Nephron (organoid): Measurements from ENCODE around the gene HYKK.

ENCODE experiments used
- H3K27ac Mint-ChIP-seq, 3 experiments: 2 replicates each; pipeline ENCODE4 v1.8.0; 2020; ENCODE audit warnings: mixed read lengths in 3 of 3, mild to moderate bottlenecking in 2 of 3, moderate library complexity in 1 of 3
- H3K27me3 Mint-ChIP-seq: 2 replicates; pipeline ENCODE4 v1.8.0; 2021; ENCODE audit warnings: low read depth, mild to moderate bottlenecking, moderate library complexity, mixed read lengths
- H3K36me3 Mint-ChIP-seq: 2 replicates; pipeline ENCODE4 v1.8.0; 2020; ENCODE audit warnings: low read depth, mixed read lengths
- H3K4me1 Mint-ChIP-seq: 2 replicates; pipeline ENCODE4 v1.8.0; 2020; ENCODE audit warnings: mixed read lengths
- H3K4me3 Mint-ChIP-seq, 3 experiments: 2 replicates each; pipeline ENCODE4 v1.8.0; 2020; ENCODE audit warnings: mild to moderate bottlenecking in 3 of 3, mixed read lengths in 3 of 3, moderate library complexity in 2 of 3
- H3K9me3 Mint-ChIP-seq: 2 replicates; pipeline ENCODE4 v1.8.0; 2020; ENCODE audit warnings: mixed read lengths
- TF ChIP-seq, protein P1 (sequence below), 3 experiments: fragments of 200-600 bp; sonication (generic); IDR thresholded peaks; one replicate each; pipeline ENCODE4 v1.5.0; 2021; ENCODE audit warnings: antibody characterized with exemption in 3 of 3; ENCODE audit not compliant: unreplicated experiment in 3 of 3

The HYKK gene

DNA sequence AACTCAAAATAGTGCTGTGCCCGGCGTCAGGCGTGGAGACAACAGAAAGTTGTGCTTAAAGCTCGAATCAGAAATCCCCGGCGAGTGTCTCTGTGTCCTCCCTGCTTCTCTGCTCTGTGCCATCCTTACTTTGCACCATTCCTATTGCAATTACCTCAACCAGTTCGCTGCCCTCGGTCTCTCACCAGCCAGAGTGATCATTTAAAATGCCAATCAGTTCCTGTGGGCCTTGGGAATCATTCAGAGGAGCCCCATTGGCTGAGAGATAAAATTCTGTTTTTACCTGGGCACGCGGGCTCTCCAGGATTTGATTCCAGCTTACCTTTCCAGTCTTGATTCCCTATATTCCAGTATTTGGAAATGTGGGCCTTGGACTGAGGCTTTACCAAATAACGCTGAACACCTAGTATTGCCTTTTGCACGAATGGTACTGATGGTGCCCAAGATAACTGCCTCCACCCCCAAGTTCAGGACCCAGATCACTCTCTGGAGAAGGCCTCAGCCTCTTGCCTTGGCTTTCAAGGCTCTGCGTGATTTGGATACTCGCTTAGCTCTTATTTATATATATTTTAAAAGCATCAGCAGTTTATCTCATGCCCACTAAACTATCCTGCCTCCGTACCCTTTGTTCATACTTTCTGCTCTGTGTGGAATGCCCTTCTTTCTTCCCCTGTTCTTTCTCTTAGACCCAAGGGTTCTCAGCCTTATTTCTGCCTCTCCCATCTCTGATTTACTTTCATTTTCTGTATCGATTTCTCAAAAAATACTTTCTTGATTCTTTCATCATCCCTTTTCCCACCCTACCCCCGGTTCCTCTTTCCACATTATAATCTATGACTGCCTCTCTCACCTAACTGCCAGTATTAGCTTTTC lies 33.7 kb downstream of the HYKK start:
- H3K9me3 Mint-ChIP-seq: no peaks in the 10 kb centered on the region
- no peaks in the 10 kb centered on the region for H3K27me3 Mint-ChIP-seq
- TF ChIP-seq, protein P1, sequence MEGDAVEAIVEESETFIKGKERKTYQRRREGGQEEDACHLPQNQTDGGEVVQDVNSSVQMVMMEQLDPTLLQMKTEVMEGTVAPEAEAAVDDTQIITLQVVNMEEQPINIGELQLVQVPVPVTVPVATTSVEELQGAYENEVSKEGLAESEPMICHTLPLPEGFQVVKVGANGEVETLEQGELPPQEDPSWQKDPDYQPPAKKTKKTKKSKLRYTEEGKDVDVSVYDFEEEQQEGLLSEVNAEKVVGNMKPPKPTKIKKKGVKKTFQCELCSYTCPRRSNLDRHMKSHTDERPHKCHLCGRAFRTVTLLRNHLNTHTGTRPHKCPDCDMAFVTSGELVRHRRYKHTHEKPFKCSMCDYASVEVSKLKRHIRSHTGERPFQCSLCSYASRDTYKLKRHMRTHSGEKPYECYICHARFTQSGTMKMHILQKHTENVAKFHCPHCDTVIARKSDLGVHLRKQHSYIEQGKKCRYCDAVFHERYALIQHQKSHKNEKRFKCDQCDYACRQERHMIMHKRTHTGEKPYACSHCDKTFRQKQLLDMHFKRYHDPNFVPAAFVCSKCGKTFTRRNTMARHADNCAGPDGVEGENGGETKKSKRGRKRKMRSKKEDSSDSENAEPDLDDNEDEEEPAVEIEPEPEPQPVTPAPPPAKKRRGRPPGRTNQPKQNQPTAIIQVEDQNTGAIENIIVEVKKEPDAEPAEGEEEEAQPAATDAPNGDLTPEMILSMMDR (IDR thresholded peaks at IDR 0.05; ENCODE audit: unreplicated experiment in 3 of 3): no peak
- peaks cover 30% of the 10 kb centered on the region for H3K4me1 Mint-ChIP-seq
- peaks cover 33% of the 10 kb centered on the region for H3K36me3 Mint-ChIP-seq
- peak overlapping the region; percentile 96 to 99 (median 99) for H3K27ac Mint-ChIP-seq
- H3K4me3 Mint-ChIP-seq: peak overlapping the region; percentile 93 to 100 (median 97)

DNA sequence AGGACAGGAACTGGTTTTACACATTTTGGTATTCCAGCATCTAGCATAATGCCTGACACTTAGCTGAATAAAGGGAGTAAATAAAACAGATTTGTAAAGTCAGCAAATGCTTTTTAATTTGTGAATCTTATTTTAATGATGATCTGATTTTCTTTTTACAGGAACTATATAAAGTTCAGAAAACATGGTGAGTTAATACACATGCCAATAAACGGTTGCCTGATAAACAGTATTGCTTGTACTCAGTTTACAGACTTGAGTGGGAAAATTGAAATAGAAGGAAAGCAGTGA lies 34.3 kb downstream of the HYKK start:
- Mint-ChIP-seq H3K27me3 (no peaks in the 10 kb centered on the region), H3K27ac (peak overlapping the region; percentile 96 to 99 (median 99)), H3K36me3 (peaks cover 39% of the 10 kb centered on the region), H3K4me3 (peak overlapping the region; percentile 93 to 100 (median 97)), H3K4me1 (peaks cover 30% of the 10 kb centered on the region), H3K9me3 (no peaks in the 10 kb centered on the region)
- TF ChIP-seq, protein P1 (IDR thresholded peaks at IDR 0.05; ENCODE audit: unreplicated experiment in 3 of 3): no peak

DNA sequence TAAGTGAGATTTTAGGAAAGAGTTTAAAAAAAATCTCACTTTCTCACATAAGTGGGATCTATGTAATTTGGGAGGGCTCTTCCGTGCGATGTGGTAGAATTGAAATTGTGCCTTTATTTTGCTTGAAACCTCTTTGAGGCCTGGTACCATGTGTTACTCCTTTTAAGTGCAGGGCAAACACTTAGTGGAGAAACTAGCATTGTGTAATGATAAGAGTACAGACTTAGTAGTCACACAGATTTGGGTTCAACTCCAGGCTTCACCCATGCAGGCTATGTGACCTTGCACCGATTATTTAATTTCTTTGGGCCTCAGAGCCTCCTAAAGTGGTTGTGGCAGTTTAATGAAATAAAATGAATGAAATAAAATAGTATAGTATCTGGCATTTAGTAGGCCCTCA lies 35.3 kb downstream of the HYKK start:
- H3K27me3 Mint-ChIP-seq: no peaks in the 10 kb centered on the region
- peaks cover 47% of the 10 kb centered on the region for H3K36me3 Mint-ChIP-seq
- no peak overlapping the region for H3K27ac Mint-ChIP-seq
- H3K4me1 Mint-ChIP-seq: peaks cover 27% of the 10 kb centered on the region
- peak overlapping the region; percentile 71 to 86 (median 81) for H3K4me3 Mint-ChIP-seq
- TF ChIP-seq, protein P1 (IDR thresholded peaks at IDR 0.05; ENCODE audit: unreplicated experiment in 3 of 3): no peak
- no peaks in the 10 kb centered on the region for H3K9me3 Mint-ChIP-seq

DNA sequence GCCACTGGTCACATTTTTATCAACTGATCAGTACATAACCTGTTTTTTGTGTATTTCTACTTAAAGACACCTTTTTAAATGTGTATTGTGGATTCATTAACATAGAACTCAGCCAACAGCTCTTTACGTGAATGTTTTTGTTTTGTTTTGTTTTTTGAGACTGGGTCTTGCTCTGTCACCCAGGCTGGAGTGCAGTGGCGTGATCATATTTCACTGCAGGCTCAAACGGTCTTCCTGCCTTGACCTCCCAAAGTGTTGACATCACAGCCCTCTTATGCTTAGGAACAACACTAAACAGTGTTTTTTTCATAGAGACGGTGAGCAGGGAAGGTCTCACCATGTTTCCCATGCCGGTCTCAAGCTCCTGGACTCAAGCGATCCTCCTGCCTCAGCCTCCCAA lies 42.8 kb downstream of the HYKK start:
- H3K4me1 Mint-ChIP-seq: no peaks in the 10 kb centered on the region
- no peaks in the 10 kb centered on the region for H3K27me3 Mint-ChIP-seq
- H3K27ac Mint-ChIP-seq: no peak overlapping the region
- H3K9me3 Mint-ChIP-seq: no peaks in the 10 kb centered on the region
- peaks cover 39% of the 10 kb centered on the region for H3K36me3 Mint-ChIP-seq
- TF ChIP-seq, protein P1 (IDR thresholded peaks at IDR 0.05; ENCODE audit: unreplicated experiment in 3 of 3): no peak
- H3K4me3 Mint-ChIP-seq: no peak overlapping the region

DNA sequence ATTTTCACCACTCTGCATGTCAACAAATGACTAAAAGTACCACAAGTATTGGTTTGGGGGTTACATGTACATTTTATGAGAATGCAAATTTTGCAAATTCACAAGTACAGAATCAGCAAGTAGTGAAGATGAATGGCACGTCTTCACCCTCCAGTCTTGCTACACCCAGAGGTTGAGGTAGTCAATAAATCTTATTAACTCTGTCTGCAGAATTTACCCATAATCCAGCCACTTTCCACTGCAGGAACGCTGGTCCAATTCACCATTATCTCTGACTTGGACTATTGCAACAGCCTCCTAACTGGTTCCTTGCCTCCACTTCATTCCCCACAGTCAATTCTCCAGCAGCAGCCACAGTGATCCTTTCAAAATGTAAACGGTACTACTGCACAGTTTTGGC lies 43.4 kb downstream of the HYKK start:
- H3K27ac Mint-ChIP-seq: no peak overlapping the region
- H3K4me1 Mint-ChIP-seq: no peaks in the 10 kb centered on the region
- no peaks in the 10 kb centered on the region for H3K27me3 Mint-ChIP-seq
- H3K36me3 Mint-ChIP-seq: peaks cover 33% of the 10 kb centered on the region
- TF ChIP-seq, protein P1 (IDR thresholded peaks at IDR 0.05; ENCODE audit: unreplicated experiment in 3 of 3): no peak
- H3K4me3 Mint-ChIP-seq: no peak overlapping the region
- no peaks in the 10 kb centered on the region for H3K9me3 Mint-ChIP-seq

DNA sequence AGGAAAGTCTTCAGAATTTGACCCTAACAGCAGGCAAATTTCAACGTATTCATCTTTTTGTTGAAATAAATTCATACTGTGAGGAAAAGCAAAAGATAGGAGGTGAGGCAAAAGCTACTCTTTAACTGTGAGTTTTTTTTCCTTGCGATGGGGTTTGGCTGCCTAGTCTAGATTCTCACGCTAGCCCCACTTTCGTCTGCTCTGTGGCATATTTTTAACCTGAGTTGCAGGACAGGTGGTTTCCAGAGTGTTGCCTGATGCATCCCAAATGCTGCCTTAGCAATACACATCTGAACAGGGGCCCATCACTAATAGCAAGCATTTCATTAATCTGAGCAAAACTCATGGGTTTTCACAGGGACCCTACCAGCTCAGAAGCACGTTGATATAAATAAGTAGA lies 44.5 kb downstream of the HYKK start:
- Mint-ChIP-seq H3K27ac (no peak overlapping the region), H3K36me3 (peaks cover 22% of the 10 kb centered on the region), H3K4me3 (no peak overlapping the region), H3K4me1 (no peaks in the 10 kb centered on the region), H3K27me3 (peaks cover 2% of the 10 kb centered on the region), H3K9me3 (no peaks in the 10 kb centered on the region)
- TF ChIP-seq, protein P1 (IDR thresholded peaks at IDR 0.05; ENCODE audit: unreplicated experiment in 3 of 3): no peak
